ENCODE data around the gene SLX4IP. TPM values are rescaled to one million over a fixed set of nuclear protein-coding genes. Genes with fewer than 3 reads are reported as not detected.

SLX4IP gene
- polyA plus RNA-seq, 3 donors = 0.76 to 2.5 (median 1.1) TPM

DNA sequence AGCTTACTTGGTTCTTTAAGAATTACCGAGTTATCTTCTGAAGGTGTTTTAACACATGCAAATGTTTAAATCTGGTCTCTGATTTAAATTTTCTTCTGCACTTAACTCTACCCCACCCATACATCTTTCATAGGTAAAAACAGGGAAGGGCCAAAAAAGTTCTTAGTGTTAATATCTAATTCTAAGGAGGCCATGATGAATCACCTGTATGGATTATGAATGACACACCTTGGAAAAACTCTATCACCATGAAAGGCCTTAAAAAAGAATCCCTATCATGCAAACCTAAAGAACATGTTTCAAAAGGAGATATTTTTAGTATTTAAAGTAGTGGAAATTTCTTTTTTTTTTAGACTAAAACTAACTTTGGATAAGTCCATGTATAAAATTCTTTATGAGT, 54.7 kb downstream of the SLX4IP start:
- intact Hi-C loops (cut with micrococcal nuclease) = loop anchor here in 1 of 2 donors (2.0 to 10.0 kb wide), 2 partner anchors 15 to 185 kb away; partner anchors contain the start of gene JAG1
- Histone ChIP-seq H3K9ac (ENCODE audit: insufficient read depth, low read length, poor library complexity, severe bottlenecking) (no peak overlapping the region), H3K9me3 (replicated peaks in 1 of 2; ENCODE audit: control insufficient read depth in 1 of 2, insufficient read depth in 1 of 2, low read length in 2 of 2) (no peaks in the 10 kb centered on the region), H3K4me1 (ENCODE audit: control insufficient read depth in 1 of 2, insufficient read depth in 2 of 2, low read length in 2 of 2) (peaks cover 43 to 51% of the 10 kb centered on the region in 2 donors), H2AFZ (ENCODE audit: insufficient read depth, low read depth, low read length, poor library complexity, severe bottlenecking) (no peak overlapping the region), H3K27ac (ENCODE audit: low read depth in 1 of 2, low read length in 2 of 2) (peak overlapping the region in 1 of 2 donors; percentile 88), H3K36me3 (replicated peaks in 1 of 2; ENCODE audit: control insufficient read depth in 1 of 2, insufficient read depth in 2 of 2, low read length in 2 of 2) (no peaks in the 10 kb centered on the region), H3K27me3 (ENCODE audit: control insufficient read depth in 2 of 2, insufficient read depth in 2 of 2, low read length in 2 of 2) (no peaks in the 10 kb centered on the region), H3K79me2 (ENCODE audit: insufficient read depth, low read length) (peaks cover 17% of the 10 kb centered on the region), H3K4me3 (replicated peaks in 1 of 3; ENCODE audit: low read depth in 2 of 3, low read length in 3 of 3) (no peak overlapping the region), H4K20me1 (ENCODE audit: insufficient read depth, low read length) (no peaks in the 10 kb centered on the region), H3K4me2 (replicated peaks; ENCODE audit: extremely low read depth, low read length, poor library complexity, severe bottlenecking) (no peak overlapping the region)
- TF ChIP-seq, protein P1, sequence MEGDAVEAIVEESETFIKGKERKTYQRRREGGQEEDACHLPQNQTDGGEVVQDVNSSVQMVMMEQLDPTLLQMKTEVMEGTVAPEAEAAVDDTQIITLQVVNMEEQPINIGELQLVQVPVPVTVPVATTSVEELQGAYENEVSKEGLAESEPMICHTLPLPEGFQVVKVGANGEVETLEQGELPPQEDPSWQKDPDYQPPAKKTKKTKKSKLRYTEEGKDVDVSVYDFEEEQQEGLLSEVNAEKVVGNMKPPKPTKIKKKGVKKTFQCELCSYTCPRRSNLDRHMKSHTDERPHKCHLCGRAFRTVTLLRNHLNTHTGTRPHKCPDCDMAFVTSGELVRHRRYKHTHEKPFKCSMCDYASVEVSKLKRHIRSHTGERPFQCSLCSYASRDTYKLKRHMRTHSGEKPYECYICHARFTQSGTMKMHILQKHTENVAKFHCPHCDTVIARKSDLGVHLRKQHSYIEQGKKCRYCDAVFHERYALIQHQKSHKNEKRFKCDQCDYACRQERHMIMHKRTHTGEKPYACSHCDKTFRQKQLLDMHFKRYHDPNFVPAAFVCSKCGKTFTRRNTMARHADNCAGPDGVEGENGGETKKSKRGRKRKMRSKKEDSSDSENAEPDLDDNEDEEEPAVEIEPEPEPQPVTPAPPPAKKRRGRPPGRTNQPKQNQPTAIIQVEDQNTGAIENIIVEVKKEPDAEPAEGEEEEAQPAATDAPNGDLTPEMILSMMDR (IDR thresholded peaks at IDR 0.05) = no peak
- Mint-ChIP-seq H3K9me3 (no peaks in the 10 kb centered on the region), H3K36me3 (peaks cover 0 to 5% of the 10 kb centered on the region in 2 donors), H3K27me3 (ENCODE audit: low read depth in 3 of 3) (no peaks in the 10 kb centered on the region), H3K4me1 (peaks cover 53% of the 10 kb centered on the region), H3K27ac (peak overlapping the region in 1 of 7 donors; percentile 81), H3K4me3 (no peak overlapping the region)
- DNase-seq = no peak
- WGBS (ENCODE audit: insufficient coverage) = no CpG with 5 or more reads among the region's 1 CpG

DNA sequence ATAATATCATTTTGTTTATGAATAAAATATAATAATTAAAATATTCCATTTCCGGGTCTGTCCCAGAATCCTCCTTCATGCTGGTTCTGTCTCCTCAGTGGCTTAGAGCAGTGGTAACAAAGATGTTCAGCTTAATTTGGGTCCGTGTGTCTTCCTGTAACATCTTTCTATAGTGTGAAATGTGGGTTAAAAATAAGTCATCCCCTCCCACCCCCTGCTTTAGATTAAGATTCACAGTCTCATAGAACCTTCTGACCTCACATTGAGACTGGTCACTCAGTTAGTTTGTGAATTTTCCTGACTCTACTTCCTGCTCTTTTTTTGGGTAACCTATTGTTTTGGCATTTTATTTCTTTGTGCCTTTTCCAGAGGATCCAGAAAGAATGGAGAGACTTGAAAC, 55.2 kb downstream of the SLX4IP start:
- Histone ChIP-seq H3K9ac (ENCODE audit: insufficient read depth, low read length, poor library complexity, severe bottlenecking) (no peak overlapping the region), H3K4me3 (replicated peaks in 1 of 3; ENCODE audit: low read depth in 2 of 3, low read length in 3 of 3) (no peak overlapping the region), H4K20me1 (ENCODE audit: insufficient read depth, low read length) (no peaks in the 10 kb centered on the region), H3K4me1 (ENCODE audit: control insufficient read depth in 1 of 2, insufficient read depth in 2 of 2, low read length in 2 of 2) (peaks cover 43 to 51% of the 10 kb centered on the region in 2 donors), H3K36me3 (replicated peaks in 1 of 2; ENCODE audit: control insufficient read depth in 1 of 2, insufficient read depth in 2 of 2, low read length in 2 of 2) (no peaks in the 10 kb centered on the region), H2AFZ (ENCODE audit: insufficient read depth, low read depth, low read length, poor library complexity, severe bottlenecking) (no peak overlapping the region), H3K27me3 (ENCODE audit: control insufficient read depth in 2 of 2, insufficient read depth in 2 of 2, low read length in 2 of 2) (no peaks in the 10 kb centered on the region), H3K27ac (ENCODE audit: low read depth in 1 of 2, low read length in 2 of 2) (peak overlapping the region in 1 of 2 donors; percentile 12), H3K9me3 (replicated peaks in 1 of 2; ENCODE audit: control insufficient read depth in 1 of 2, insufficient read depth in 1 of 2, low read length in 2 of 2) (no peaks in the 10 kb centered on the region), H3K79me2 (ENCODE audit: insufficient read depth, low read length) (peaks cover 17% of the 10 kb centered on the region), H3K4me2 (replicated peaks; ENCODE audit: extremely low read depth, low read length, poor library complexity, severe bottlenecking) (no peak overlapping the region)
- Mint-ChIP-seq H3K4me3 (no peak overlapping the region), H3K9me3 (no peaks in the 10 kb centered on the region), H3K27me3 (ENCODE audit: low read depth in 3 of 3) (no peaks in the 10 kb centered on the region), H3K27ac (peak overlapping the region in 4 of 7 donors; percentile 8 to 85 (median 54)), H3K36me3 (peaks cover 0 to 5% of the 10 kb centered on the region in 2 donors), H3K4me1 (peaks cover 55% of the 10 kb centered on the region)
- TF ChIP-seq, protein P1 (IDR thresholded peaks at IDR 0.05) = no peak
- DNase-seq = no peak
- no CpG with 5 or more reads among the region's 2 CpGs for WGBS (ENCODE audit: insufficient coverage)
- intact Hi-C loops (cut with micrococcal nuclease) = no loop called here

Measured in CD14-positive monocyte (primary cell).